ENCODE data around the gene THG1L.

The THG1L gene

DNA sequence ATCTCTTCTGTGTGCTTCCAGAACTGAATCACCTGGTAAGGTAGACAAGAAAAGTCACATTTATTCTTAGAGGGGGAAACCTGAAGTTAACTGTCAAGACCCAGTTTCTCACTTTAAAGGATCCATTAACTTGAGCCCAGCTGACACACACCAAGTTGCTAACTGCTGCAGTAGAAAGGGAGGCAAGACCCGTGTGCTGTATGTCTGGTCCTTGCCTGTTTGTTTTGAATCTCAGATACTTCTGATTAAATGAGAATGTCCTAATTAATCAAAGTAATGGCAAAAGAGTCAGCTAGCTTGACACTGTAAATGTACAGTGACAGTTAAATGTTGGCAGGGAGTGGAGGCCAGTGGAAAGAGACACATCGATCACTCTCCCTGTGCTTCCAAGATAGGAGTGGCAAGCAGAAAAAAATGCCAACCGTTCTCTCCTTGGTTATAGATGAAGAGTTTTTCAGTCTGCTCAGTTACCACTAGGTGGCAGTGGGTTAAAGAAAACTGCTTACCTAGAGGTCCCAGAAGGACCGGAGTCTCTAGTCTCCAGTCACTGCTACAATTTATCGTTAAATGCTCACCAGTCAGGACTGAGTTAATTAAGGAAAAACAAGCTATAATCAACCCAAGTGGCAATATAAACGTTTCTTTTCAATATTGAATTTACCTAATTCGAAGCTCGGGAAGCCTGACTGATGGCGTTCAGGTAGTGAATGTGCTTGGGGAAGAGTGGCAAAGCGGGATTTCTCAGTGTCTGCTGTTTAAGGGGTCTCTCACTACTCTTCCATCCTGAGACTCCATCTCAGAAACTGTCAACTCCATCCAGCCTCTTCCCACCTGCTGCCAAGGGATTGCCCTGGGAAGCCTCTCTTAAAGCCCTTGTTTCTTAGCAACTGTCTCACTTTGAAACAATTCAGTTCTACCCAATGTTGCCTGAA, 30.7 kb downstream of the THG1L start:
- peak; percentile 60 for DNase-seq

- no peak for DNase-seq
Observed at GRCh38 chr5:157764531-157764930, 33.3 kb downstream of the THG1L start.

- DNase-seq = no peak
Observed at GRCh38 chr5:157766442-157766841, 35.2 kb downstream of the THG1L start.

DNA sequence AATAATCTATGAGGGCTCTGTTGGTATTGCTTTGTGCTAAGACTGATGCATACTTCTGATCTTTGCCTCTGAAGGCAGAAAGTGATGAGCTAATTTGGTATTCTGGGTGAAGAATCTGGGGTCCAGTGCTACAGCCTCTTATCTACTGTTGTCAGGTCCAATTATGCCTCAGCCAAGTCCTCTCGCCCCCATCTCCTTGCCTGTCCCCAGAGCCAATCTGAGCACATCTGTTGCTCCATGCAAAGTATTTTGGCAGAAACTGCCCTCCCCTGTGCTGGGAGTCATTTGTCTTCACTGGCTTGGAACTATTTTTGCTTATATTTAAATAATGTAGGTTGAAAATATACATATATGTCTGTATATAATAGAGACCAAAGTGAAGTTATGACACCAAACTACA, 35.7 kb downstream of the THG1L start:
- DNase-seq = no peak

- DNase-seq = no peak
Observed at GRCh38 chr5:157767689-157768088, 36.5 kb downstream of the THG1L start.

DNA sequence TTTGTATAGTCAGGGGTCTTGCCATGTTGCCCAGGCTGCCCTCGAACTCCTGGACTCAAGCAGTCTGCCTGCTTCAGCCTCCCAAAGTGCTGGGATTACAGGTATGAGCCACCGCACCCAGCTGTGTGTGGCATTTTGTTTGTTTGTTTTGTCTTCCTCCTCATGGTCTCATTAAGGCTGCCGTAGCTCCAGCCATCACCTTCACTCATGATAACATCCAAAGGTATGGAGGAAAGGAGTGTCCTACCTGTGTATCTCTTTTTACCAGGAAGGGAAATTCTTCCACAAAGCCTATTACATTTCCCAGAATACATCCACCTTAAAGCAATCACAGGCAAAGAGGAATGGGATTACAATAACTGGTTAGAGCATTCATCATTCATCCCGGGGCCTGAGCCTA, 39.4 kb downstream of the THG1L start:
- DNase-seq = no peak

GRCh38 chr5:157772127-157772526, 40.9 kb downstream of the THG1L start:
- no peak for DNase-seq

- peak; percentile 86 for DNase-seq
Observed at GRCh38 chr5:157778121-157778805, 47.0 kb downstream of the THG1L start.

DNA sequence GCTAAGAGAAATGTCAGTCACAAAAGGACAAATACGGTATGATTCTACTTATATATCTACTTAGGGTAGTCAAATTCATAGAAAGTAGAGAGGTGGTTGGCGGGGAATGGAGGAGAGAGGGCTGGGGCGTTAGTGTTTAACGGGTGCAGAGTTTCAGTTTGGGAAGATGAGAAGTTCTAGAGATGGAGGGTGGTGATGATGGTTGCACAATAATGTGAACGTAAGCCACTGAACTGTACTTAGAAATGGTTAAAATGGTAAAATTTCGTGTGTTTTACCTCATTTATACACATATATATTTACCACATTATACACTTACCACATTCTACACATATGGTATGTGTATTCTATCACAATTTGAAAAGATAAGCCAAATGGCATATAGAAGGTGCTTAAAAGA, 48.0 kb downstream of the THG1L start:
- no peak for DNase-seq

DNA sequence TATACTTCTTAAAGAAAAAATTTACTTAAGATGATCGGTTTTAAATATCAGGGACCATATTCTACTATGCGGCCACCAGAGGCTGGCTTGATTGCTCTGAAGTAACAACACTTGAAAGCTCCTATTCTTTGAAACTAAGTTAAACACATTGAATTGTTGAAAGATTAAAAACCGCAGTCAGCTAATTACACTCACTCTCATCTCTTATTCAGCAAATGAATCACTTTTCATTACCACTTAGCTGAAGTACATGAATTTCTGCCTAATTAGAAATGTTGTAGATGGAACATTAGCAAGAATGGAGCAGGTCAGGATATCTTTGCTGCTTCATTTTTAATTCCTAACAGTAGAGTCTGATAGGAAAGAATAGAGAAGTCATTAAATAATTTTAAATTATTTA, 54.6 kb downstream of the THG1L start:
- no peak for DNase-seq

Data from NCI-H2029 (cell line).